GM23248 (cell line): ENCODE results near the gene PIGO. TPM values are rescaled to one million over a fixed set of nuclear protein-coding genes. Genes with fewer than 3 reads are reported as not detected.

Experiments used
- DNase-seq: peaks from one replicate; pipeline ENCODE4 v3.0.0-alpha.2; 2015
- H2AFZ ChIP-seq: fragments of 200-600 bp; sonication (generic); 2 replicates; pipeline ENCODE4 v1.6.1; 2016; ENCODE audit warnings: antibody characterized with exemption
- H3F3A ChIP-seq: fragments of 200-600 bp; sonication (generic); 2 replicates; pipeline ENCODE4 v1.6.1; 2016; ENCODE audit warnings: mild to moderate bottlenecking, antibody characterized with exemption, mixed run types; ENCODE audit not compliant: insufficient read depth
- H3K27ac ChIP-seq: fragments of 200-600 bp; sonication (generic); 2 replicates; pipeline ENCODE4 v1.5.1; 2016; ENCODE audit warnings: mild to moderate bottlenecking
- H3K27me3 ChIP-seq: fragments of 200-600 bp; sonication (generic); replicated peaks from 2 replicates; pipeline ENCODE4 v1.6.1; 2016; ENCODE audit warnings: mild to moderate bottlenecking; ENCODE audit not compliant: insufficient read depth
- H3K36me3 ChIP-seq: fragments of 200-600 bp; sonication (generic); 2 replicates; pipeline ENCODE4 v1.6.1; 2016; ENCODE audit warnings: low read depth, mild to moderate bottlenecking
- H3K4me1 ChIP-seq: fragments of 200-600 bp; sonication (generic); 2 replicates; pipeline ENCODE4 v1.6.1; 2016; ENCODE audit warnings: mild to moderate bottlenecking; ENCODE audit not compliant: insufficient read depth
- H3K4me2 ChIP-seq: fragments of 200-600 bp; sonication (generic); one replicate; pipeline ENCODE4 v1.6.1; 2016; ENCODE audit warnings: mild to moderate bottlenecking; ENCODE audit not compliant: unreplicated experiment
- H3K4me3 ChIP-seq: fragments of 200-600 bp; sonication (generic); 2 replicates; pipeline ENCODE4 v1.5.1; 2016; ENCODE audit warnings: mild to moderate bottlenecking
- H3K79me2 ChIP-seq: fragments of 200-600 bp; sonication (generic); 2 replicates; pipeline ENCODE4 v1.6.1; 2016; ENCODE audit warnings: mild to moderate bottlenecking; ENCODE audit not compliant: insufficient read depth
- H3K9ac ChIP-seq: fragments of 200-600 bp; sonication (generic); 2 replicates; pipeline ENCODE4 v1.6.1; 2016; ENCODE audit warnings: mild to moderate bottlenecking
- H3K9me2 ChIP-seq: fragments of 200-600 bp; sonication (generic); 2 replicates; pipeline ENCODE4 v1.6.1; 2016; ENCODE audit warnings: mixed run types, mild to moderate bottlenecking, moderate library complexity; ENCODE audit not compliant: insufficient read depth
- H3K9me3 ChIP-seq: fragments of 200-600 bp; sonication (generic); one replicate; pipeline ENCODE4 v1.6.1; 2017; ENCODE audit warnings: low read depth
- H4K20me1 ChIP-seq: fragments of 200-600 bp; sonication (generic); 2 replicates; pipeline ENCODE4 v1.6.0; 2016; ENCODE audit not compliant: insufficient read depth
- EZH2 ChIP-seq: fragments of 200-600 bp; sonication (generic); IDR thresholded peaks from 2 replicates; pipeline ENCODE4 v1.6.1; 2018; ENCODE audit warnings: antibody characterized with exemption, mild to moderate bottlenecking; ENCODE audit not compliant: insufficient read depth, poor library complexity, severe bottlenecking
- EZH2phosphoT487 ChIP-seq: fragments of 200-600 bp; sonication (generic); IDR thresholded peaks from 2 replicates; pipeline ENCODE4 v1.6.1; 2018; ENCODE audit warnings: antibody characterized with exemption, moderate library complexity, mild to moderate bottlenecking, low read depth; ENCODE audit not compliant: insufficient read depth
- WGBS, 2 experiments: methylation state at CpG; one replicate each; pipeline ENCODE4 v1.1.6; 2015 to 2017; ENCODE audit warnings: low lambda C conversion rate in 2 of 2, low coverage in 1 of 2; ENCODE audit errors: missing lambda C conversion rate in 2 of 2; 5-methylcytosine and 5-hydroxymethylcytosine counted together
- in situ Hi-C: fragments of 300-500 bp; cut with MboI; formaldehyde crosslinking; loops from 2 replicates; pipeline ENCODE4 v1.15.0; 2020
- polyA plus RNA-seq: library from polyadenylated mRNA; unstranded; fragments of >200 nt; fragmentation: Nextera tagmentation; extraction: Ambion mirVana; gene quantifications from 2 replicates; pipeline ENCODE4 v1.2.1, GENCODE V29; 2016
- total RNA-seq: library from RNA; depleted of rRNA; stranded (reverse); fragments of >200 nt; shearing (Covaris generic); gene quantifications from 2 replicates; pipeline ENCODE4 v1.2.3, GENCODE V29; 2014

The PIGO gene
- total and polyA plus RNA-seq, 2 experiments from 2014 or later, result 17.4 to 18.6 TPM

DNA sequence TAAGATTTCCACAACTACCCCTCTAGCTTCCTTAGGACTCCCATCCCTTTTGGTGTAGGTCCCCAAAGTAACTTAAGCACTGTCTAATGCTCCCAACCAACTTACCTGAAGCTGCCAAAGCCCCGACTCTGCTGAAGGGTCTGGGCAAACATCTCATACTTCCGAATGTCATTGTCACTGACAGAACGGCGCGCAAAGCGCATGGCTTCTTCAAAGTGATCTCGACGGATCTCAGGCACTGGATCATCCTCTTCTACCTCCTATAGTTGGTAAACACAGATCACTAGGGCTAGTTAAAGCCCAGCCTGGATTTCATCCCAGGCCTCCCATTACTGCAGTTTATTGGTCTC is 39.1 kb downstream of the PIGO start:
- no peak overlapping the region for H3K4me2 ChIP-seq
- in situ Hi-C loops, result no loop called here
- H3K79me2 ChIP-seq, result peaks cover 67% of the 10 kb centered on the region
- WGBS, 2 experiments, result 98 to 99% methylated on average over 8 of the region's 8 CpGs
- H3K9me2 ChIP-seq, result no peaks in the 10 kb centered on the region
- no peak for TF ChIP-seq EZH2
- no peak for TF ChIP-seq EZH2phosphoT487
- peaks cover 68% of the 10 kb centered on the region for H3F3A ChIP-seq
- no peaks in the 10 kb centered on the region for H3K27me3 ChIP-seq
- no peaks in the 10 kb centered on the region; the same call in 1 of the 2 replicates for H4K20me1 ChIP-seq
- no peak for DNase-seq
- no peak overlapping the region for H3K4me3 ChIP-seq
- no peak overlapping the region for H3K27ac ChIP-seq
- no peaks in the 10 kb centered on the region for H3K4me1 ChIP-seq
- no peak overlapping the region for H2AFZ ChIP-seq
- no peak overlapping the region for H3K9ac ChIP-seq
- H3K9me3 ChIP-seq, result no peaks in the 10 kb centered on the region
- peaks cover 82% of the 10 kb centered on the region for H3K36me3 ChIP-seq

- Histone ChIP-seq H3K27me3 (no peaks in the 10 kb centered on the region), H3K9ac (no peak overlapping the region), H3K79me2 (peaks cover 61% of the 10 kb centered on the region), H3K9me2 (no peaks in the 10 kb centered on the region), H2AFZ (no peak overlapping the region), H3K36me3 (peaks cover 82% of the 10 kb centered on the region), H3K27ac (no peak overlapping the region), H4K20me1 (no peaks in the 10 kb centered on the region; the same call in 1 of the 2 replicates), H3K4me3 (no peak overlapping the region), H3K9me3 (no peaks in the 10 kb centered on the region), H3K4me2 (no peak overlapping the region), H3K4me1 (no peaks in the 10 kb centered on the region), H3F3A (peaks cover 68% of the 10 kb centered on the region)
- TF ChIP-seq EZH2 (no peak), EZH2phosphoT487 (no peak)
- no peak for DNase-seq
- in situ Hi-C loops, result no loop called here
- WGBS, 2 experiments, result 93 to 95% methylated on average over 9 of the region's 9 CpGs
Measured at GRCh38 chr9:35056571-35057270, 39.7 kb downstream of the PIGO start.

GRCh38 chr9:35054871-35055644 is 41.3 kb downstream of the PIGO start:
- WGBS, 2 experiments, result 93% methylated on average over 14 of the region's 14 CpGs
- no peak overlapping the region for H3K9ac ChIP-seq
- H3K9me3 ChIP-seq, result no peaks in the 10 kb centered on the region
- H2AFZ ChIP-seq, result no peak overlapping the region
- no peak overlapping the region for H3K4me2 ChIP-seq
- no peaks in the 10 kb centered on the region for H3K27me3 ChIP-seq
- H3K4me1 ChIP-seq, result no peaks in the 10 kb centered on the region
- peaks cover 48% of the 10 kb centered on the region for H3K79me2 ChIP-seq
- TF ChIP-seq EZH2phosphoT487 (no peak), EZH2 (no peak)
- H3K27ac ChIP-seq, result no peak overlapping the region
- no peak for DNase-seq
- H4K20me1 ChIP-seq, result no peaks in the 10 kb centered on the region
- in situ Hi-C loops, result no loop called here
- peaks cover 56% of the 10 kb centered on the region for H3F3A ChIP-seq
- no peak overlapping the region for H3K4me3 ChIP-seq
- no peaks in the 10 kb centered on the region for H3K9me2 ChIP-seq
- peaks cover 75% of the 10 kb centered on the region for H3K36me3 ChIP-seq

DNA sequence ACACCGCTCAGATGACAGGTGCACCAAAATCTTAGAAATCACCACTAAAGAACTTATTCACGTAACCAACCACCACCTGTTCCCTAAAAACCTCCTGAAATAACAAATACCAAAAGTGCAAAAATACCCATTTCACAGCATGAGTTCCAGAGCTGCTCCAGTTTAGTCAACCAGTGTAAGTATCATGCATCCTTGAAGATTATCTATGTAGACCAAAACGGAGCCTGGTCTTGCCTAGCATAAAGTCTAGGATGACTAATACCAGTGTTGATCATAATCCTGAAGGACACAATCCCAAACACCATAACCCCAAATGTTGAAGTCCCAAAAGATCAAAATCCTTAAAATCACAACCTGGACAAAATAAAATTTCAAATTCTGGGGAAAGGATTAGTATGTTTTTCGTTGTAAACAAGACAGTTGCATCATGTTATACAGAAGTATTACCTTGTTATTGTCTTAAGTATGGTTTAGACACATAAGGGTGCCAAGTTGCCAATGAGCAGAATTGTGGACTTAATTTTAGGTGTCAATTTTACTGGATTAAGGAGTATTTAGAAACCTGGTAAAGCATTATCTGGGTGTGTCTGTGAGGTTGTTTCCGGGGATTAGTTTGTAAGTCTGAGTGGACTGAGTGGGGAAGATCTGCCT is 42.1 kb downstream of the PIGO start:
- Histone ChIP-seq H3K4me3 (no peak overlapping the region), H3K36me3 (peaks cover 68% of the 10 kb centered on the region), H3K9me2 (no peaks in the 10 kb centered on the region), H3K79me2 (peaks cover 41% of the 10 kb centered on the region), H3K27me3 (no peaks in the 10 kb centered on the region), H4K20me1 (no peaks in the 10 kb centered on the region), H2AFZ (no peak overlapping the region), H3K9ac (no peak overlapping the region), H3K4me1 (no peaks in the 10 kb centered on the region), H3K27ac (no peak overlapping the region), H3K9me3 (no peaks in the 10 kb centered on the region), H3F3A (peaks cover 52% of the 10 kb centered on the region), H3K4me2 (no peak overlapping the region)
- 83% methylated on average over 5 of the region's 5 CpGs for WGBS, 2 experiments
- in situ Hi-C loops, result no loop called here
- TF ChIP-seq EZH2phosphoT487, result no peak
- no peak for TF ChIP-seq EZH2
- DNase-seq, result no peak
